ENCODE data around the gene INAVA. TPM values are rescaled to one million over a fixed set of nuclear protein-coding genes. Genes with fewer than 3 reads are reported as not detected.

The INAVA gene, protein sequence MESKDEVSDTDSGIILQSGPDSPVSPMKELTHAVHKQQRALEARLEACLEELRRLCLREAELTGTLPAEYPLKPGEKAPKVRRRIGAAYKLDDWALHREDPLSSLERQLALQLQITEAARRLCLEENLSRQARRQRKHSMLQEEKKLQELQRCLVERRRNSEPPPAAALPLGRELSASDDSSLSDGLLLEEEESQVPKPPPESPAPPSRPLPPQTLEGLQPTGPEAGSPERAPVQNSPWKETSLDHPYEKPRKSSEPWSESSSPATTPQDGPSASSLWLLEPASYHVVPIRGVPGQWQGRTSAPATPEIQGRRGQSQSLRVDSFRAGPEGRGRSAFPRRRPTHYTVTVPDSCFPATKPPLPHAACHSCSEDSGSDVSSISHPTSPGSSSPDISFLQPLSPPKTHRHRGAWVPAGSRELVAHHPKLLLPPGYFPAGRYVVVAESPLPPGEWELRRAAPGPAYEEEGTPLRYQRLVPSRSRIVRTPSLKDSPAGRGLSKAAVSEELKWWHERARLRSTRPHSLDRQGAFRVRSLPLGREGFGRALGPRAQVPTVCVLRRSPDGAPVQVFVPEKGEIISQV
- total RNA-seq, result under 1 TPM; 0.42 to 0.57 TPM

DNA sequence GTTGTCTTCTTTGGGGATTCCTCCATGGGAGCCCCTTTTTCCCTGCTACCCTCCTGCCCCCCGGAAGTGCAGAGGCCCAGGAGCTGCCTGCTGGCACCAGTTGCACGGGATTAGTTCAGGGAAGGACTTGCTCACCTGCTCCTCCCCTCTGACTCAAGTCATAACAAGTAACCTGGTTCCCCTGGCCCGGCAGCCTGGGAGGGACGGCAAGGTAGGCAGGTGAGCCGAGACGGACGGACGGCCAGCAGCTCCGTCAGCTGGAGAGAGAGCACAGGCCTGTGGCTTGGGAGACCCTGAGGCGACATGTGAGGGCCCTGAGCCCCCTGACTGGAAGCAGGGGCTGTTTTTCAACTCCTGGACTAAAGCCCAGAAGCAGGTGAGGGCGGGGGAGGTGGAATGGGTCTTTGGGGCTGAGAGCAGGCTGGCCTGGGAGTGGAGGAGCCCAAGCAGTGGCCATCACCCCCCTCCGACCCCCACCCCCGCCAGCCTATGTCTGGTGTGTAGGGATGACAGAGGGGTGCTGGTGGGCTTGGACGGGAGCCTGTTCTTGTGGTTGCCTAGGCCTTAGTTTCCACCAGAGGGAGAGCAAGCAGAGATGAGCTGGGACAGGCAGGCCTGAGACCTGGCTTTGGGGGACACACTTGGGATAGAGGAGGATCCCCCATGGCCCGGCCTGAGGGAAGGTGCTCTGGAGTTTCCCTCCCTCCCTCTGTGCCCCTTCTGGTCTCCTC is at the start of gene INAVA:
INAVA (plus strand) TSS at position 189 of the 731 bp plus-strand sequence. CDS start 3,501 bp downstream, outside the sequence.
- Mint-ChIP-seq H3K27ac (no peak within 1 kb of the TSS), H3K4me1 (ENCODE audit: low read depth) (peaks cover 27% of the 10 kb centered on the region), H3K36me3 (ENCODE audit: low read depth) (peaks cover 2% of the 10 kb centered on the region), H3K27me3 (ENCODE audit: low read depth) (peaks cover 53% of the 10 kb centered on the region), H3K9me3 (ENCODE audit: insufficient read depth) (no peaks in the 10 kb centered on the region), H3K4me3 (no peak within 1 kb of the TSS)
- CTCF ChIA-PET, result interaction anchor here (0.7 to 1.1 kb wide), 2 partner anchors 125 to 220 kb away, joined by 3 read pairs; no protein-coding TSS in a partner anchor
- DNase-seq (no peak), ATAC-seq (no peak)
- POLR2A ChIA-PET, result no interaction called here

DNA sequence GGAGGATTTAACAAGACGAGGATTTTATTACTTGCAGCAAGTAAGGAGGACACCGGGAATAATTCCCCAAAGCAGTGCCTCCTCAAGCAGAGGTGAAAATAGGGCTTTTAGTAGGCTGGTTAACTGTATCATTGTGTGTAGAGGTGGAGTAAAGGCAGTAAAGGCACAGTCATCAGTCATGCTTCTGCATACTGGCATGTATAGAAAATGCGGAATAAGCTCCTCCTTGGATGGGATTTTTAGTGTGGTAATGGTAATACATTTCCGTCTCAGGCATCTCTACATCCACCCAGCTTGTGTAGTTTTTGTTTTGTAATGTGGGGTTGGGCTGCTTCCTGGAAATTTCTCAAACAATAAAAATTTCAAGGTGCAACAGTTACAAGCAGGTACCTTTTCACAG is 49.3 kb upstream of the INAVA start:
- H3K27me3 Mint-ChIP-seq (ENCODE audit: low read depth), result no peaks in the 10 kb centered on the region
- no peaks in the 10 kb centered on the region for H3K36me3 Mint-ChIP-seq (ENCODE audit: low read depth)

DNA sequence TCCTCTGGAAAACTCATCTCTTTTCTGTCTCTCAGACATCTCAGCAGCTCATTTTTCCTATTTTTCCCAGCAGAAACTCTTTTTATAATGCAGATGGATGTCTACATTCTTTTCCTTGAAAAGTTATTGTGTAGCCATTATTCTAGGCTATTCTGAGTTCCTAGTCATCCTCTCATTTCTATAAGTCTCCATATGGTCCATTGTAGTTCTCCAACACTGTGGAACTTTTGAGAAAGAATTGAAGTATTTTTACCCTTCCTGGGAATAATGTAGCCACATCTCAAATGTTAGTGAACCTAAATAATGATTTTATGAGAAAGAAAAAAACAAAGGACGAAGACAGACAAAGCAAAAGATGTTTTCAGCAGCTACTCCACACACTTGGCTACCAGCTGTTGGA is 48.3 kb upstream of the INAVA start:
- Mint-ChIP-seq H3K27ac (no peak overlapping the region), H3K27me3 (ENCODE audit: low read depth) (no peaks in the 10 kb centered on the region), H3K36me3 (ENCODE audit: low read depth) (no peaks in the 10 kb centered on the region), H3K4me3 (no peak overlapping the region), H3K9me3 (ENCODE audit: insufficient read depth) (no peaks in the 10 kb centered on the region), H3K4me1 (ENCODE audit: low read depth) (no peaks in the 10 kb centered on the region)
- ATAC-seq, result no peak
- ChIA-PET CTCF (interaction anchor here (0.9 kb wide), 1 partner anchor 224 kb away, joined by 3 read pairs; no protein-coding TSS in a partner anchor), POLR2A (no interaction called here)
- DNase-seq, result no peak

More for the DNA sequence above, 49.3 kb upstream of the INAVA start:
- Mint-ChIP-seq H3K4me3 (no peak overlapping the region), H3K4me1 (ENCODE audit: low read depth) (no peaks in the 10 kb centered on the region), H3K27ac (no peak overlapping the region), H3K9me3 (ENCODE audit: insufficient read depth) (no peaks in the 10 kb centered on the region)
- no peak for DNase-seq
- ChIA-PET POLR2A (no interaction called here), CTCF (interaction anchor here (0.9 kb wide), 1 partner anchor 223 kb away, joined by 3 read pairs; no protein-coding TSS in a partner anchor)
- no peak for ATAC-seq

DNA sequence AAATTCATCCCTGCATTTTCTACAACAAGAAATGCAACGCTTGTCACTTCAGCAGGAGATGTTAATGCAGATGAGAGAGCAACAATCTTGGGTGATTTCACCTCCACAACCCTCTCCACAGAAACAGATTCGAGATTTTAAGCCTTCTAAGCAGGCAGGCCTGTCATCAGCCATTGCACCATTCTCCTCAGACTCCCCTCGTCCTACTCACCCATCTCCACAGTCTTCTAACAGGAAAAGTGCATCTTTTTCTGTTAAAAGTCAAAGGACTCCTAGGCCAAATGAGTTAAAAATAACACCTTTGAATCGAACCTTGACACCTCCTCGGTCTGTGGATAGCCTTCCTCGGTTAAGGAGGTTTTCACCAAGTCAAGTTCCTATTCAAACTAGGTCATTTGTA is 45.3 kb upstream of the INAVA start:
- CTCF ChIA-PET, result no interaction called here

DNA sequence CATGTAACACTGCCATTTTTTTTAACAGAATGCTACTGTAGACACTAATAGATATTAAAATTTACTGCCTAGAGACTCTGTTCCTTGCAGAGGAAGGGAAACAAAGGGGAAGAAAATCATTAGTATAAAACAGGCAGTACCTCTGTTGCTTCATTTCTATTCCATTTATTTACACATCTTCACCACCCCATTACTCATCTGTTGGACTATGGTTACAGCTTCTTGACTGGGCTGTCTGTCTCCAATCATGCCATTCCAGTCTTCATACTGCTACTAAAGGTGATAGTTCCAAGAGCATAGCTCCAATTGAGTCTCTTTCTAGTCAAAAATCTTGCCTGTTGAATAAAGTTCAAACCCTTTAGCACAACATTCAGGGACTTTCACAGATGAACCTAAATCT is 44.1 kb upstream of the INAVA start:
- ATAC-seq (no peak), DNase-seq (no peak)
- Mint-ChIP-seq H3K27ac (no peak overlapping the region), H3K27me3 (ENCODE audit: low read depth) (peaks cover 4% of the 10 kb centered on the region), H3K9me3 (ENCODE audit: insufficient read depth) (no peaks in the 10 kb centered on the region), H3K36me3 (ENCODE audit: low read depth) (no peaks in the 10 kb centered on the region), H3K4me3 (no peak overlapping the region), H3K4me1 (ENCODE audit: low read depth) (no peaks in the 10 kb centered on the region)
- ChIA-PET CTCF (interaction anchor here (0.9 kb wide), 1 partner anchor 13 kb away, joined by 3 read pairs; no protein-coding TSS in a partner anchor), POLR2A (no interaction called here)

More for the DNA sequence above, 45.3 kb upstream of the INAVA start:
- H3K36me3 Mint-ChIP-seq (ENCODE audit: low read depth), result no peaks in the 10 kb centered on the region
- POLR2A ChIA-PET, result no interaction called here
- no peak overlapping the region for H3K4me3 Mint-ChIP-seq
- ATAC-seq, result no peak
- peaks cover 4% of the 10 kb centered on the region for H3K27me3 Mint-ChIP-seq (ENCODE audit: low read depth)
- DNase-seq, result no peak
- H3K4me1 Mint-ChIP-seq (ENCODE audit: low read depth), result no peaks in the 10 kb centered on the region
- H3K27ac Mint-ChIP-seq, result no peak overlapping the region
- no peaks in the 10 kb centered on the region for H3K9me3 Mint-ChIP-seq (ENCODE audit: insufficient read depth)

DNA sequence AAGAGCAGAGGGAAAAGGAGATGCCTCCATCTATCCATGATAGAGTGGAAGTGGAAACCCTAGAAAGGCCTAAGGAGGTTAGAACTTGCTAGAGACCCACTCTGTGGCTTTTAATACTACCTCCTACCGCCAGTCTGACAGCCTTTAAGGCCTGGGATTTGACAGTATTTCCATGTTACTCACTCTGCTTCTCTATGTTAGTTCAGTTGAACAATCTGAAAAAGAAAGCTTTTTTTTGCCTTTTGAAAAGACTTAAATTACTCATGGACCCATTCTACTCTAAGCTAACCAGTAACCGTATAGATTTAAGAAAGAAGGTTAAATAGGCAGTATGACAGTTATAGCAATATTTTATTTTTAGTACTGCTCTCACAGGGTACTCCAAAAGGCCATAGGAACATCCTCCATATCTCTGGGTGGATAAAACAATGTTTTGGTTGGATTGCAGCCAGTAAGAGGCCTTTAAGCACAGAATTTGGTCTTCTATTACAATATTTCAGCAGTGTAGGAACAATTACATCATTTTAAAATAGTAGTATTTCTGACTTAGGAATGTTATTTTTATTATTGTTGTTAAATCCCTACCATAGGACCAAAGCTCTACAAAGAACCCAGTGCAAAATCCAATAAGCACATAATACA is 37.9 kb upstream of the INAVA start:
- DNase-seq, result no peak
- Mint-ChIP-seq H3K4me3 (no peak overlapping the region), H3K36me3 (ENCODE audit: low read depth) (no peaks in the 10 kb centered on the region), H3K27ac (no peak overlapping the region), H3K9me3 (ENCODE audit: insufficient read depth) (no peaks in the 10 kb centered on the region), H3K27me3 (ENCODE audit: low read depth) (peaks cover 4% of the 10 kb centered on the region), H3K4me1 (ENCODE audit: low read depth) (peaks cover under 1% of the 10 kb centered on the region)
- ChIA-PET CTCF (no interaction called here), POLR2A (interaction anchor here (1.2 kb wide), 1 partner anchor 9 kb away, joined by 3 read pairs; no protein-coding TSS in a partner anchor)
- no peak for ATAC-seq

DNA sequence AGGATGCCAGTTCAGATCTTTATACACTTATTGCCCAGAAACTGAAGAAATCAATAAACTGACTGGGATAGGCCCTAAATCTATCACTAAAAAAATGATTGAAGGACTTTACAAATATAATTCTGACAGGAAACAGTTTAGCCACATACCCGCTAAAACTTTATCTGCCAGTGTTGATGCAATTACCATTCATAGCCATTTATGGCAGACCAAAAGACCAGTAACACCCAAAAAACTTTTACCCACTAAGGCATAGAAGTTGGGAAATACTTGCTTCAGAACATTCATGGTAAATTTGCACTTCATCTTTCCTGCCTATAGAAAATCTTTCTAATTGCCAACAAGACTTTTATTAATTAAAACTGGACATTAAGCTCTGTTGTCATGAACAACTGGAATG is 36.9 kb upstream of the INAVA start:
- ChIA-PET POLR2A (interaction anchor here (1.2 kb wide), 1 partner anchor 8 kb away, joined by 3 read pairs; no protein-coding TSS in a partner anchor), CTCF (interaction anchor here (1.5 kb wide), 1 partner anchor 114 kb away, joined by 4 read pairs; no protein-coding TSS in a partner anchor)
- no peak for DNase-seq
- Mint-ChIP-seq H3K36me3 (ENCODE audit: low read depth) (no peaks in the 10 kb centered on the region), H3K9me3 (ENCODE audit: insufficient read depth) (no peaks in the 10 kb centered on the region), H3K4me3 (no peak overlapping the region), H3K27me3 (ENCODE audit: low read depth) (peaks cover 4% of the 10 kb centered on the region), H3K4me1 (ENCODE audit: low read depth) (peaks cover 7% of the 10 kb centered on the region), H3K27ac (no peak overlapping the region)
- no peak for ATAC-seq

DNA sequence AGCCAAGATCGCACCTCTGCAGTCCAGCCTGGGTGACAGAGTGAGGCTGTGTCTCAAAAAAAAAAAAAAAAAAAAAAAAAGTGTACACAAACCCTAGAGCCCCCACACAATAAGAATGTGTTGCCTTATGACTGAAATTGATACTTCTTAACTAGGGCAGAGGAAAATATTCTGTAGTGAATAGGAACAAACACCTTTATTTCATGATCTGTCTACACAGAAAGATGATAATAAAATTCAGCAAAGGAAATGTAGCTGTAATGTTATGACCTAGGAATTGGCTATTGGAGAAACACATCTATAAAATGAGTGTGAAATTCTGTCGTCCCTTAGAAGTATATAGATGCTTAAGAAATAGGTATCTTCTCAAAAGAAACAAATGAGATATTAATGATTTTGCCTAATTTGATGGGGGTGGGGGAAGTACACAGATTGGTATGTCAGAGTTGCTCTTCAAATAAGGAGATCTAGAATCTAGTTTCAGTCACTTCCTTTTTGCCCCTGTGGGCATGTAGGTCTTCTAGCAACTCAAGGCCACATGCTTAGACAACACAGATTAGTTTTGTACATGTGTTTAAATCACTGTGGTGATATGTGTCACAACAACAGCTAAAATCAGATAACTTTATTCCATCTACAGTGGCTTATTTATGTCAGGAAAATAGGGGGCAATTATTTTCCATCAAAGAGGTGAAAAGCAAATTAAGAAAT is 32.6 kb upstream of the INAVA start:
- CTCF ChIA-PET, result no interaction called here
- no peak for DNase-seq
- Mint-ChIP-seq H3K4me3 (no peak overlapping the region), H3K4me1 (ENCODE audit: low read depth) (peaks cover 36% of the 10 kb centered on the region), H3K27ac (no peak overlapping the region), H3K27me3 (ENCODE audit: low read depth) (peaks cover 3% of the 10 kb centered on the region), H3K9me3 (ENCODE audit: insufficient read depth) (no peaks in the 10 kb centered on the region), H3K36me3 (ENCODE audit: low read depth) (no peaks in the 10 kb centered on the region)
- peak; percentile 40 for ATAC-seq
- POLR2A ChIA-PET, result no interaction called here

DNA sequence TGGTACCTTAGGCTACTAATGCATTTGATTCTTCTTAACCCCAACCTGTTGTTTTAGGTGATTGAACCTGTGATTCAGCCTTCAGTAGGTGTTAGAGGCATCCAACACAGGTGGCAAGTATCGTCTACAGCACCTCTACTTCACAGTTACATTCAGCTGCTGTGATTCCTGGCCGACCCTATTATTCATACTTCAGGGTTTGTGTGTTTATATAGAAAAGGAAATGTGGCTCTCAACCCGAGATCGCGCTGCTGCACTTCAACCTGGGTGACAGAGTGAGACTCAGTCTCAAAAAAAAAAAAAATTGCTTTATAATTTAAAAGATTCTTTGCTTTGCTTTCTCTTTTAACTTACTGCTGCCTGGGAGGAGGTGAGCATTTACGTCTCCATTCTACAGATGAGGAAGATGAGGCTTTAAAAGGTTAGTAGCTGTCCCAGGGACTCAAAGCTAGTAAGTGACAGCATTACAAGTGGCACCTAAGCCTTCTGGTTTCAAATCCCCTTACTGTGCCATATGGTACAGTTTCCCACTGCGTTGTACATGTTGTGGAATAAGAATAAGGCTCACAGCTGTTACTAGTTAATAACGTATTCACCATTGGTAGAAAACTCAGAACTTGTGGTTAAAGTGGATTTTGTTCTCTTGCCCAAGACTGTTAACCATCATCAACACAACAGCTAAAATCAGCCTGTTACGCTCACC is 31.8 kb upstream of the INAVA start:
- Mint-ChIP-seq H3K27me3 (ENCODE audit: low read depth) (peaks cover 10% of the 10 kb centered on the region), H3K4me1 (ENCODE audit: low read depth) (peaks cover 43% of the 10 kb centered on the region), H3K27ac (no peak overlapping the region), H3K4me3 (no peak overlapping the region), H3K9me3 (ENCODE audit: insufficient read depth) (no peaks in the 10 kb centered on the region), H3K36me3 (ENCODE audit: low read depth) (no peaks in the 10 kb centered on the region)
- DNase-seq (no peak), ATAC-seq (peak; percentile 4)
- ChIA-PET CTCF (interaction anchor here (0.8 kb wide), 1 partner anchor 109 kb away, joined by 3 read pairs; no protein-coding TSS in a partner anchor), POLR2A (no interaction called here)

DNA sequence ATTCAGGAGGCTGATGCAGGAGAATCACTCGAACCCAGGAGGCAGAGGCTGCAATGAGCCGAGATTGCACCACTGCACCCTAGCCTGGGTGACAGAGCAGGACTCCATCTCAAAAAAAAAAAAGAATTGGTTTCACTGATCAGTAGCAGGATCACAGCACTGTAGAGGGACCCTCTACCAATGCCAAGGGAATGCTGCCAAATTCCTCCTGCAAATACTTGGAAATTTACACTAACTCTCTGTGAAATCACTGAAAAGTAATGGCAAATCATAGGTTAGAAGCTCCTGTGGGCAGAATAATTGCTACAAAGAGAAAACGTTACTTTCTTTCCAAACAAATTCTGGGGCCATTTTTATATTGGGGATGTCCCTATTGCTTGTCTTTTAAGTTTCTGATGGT is 28.6 kb upstream of the INAVA start:
- Mint-ChIP-seq H3K36me3 (ENCODE audit: low read depth) (no peaks in the 10 kb centered on the region), H3K4me3 (no peak overlapping the region), H3K4me1 (ENCODE audit: low read depth) (peaks cover 57% of the 10 kb centered on the region), H3K27ac (no peak overlapping the region), H3K9me3 (ENCODE audit: insufficient read depth) (no peaks in the 10 kb centered on the region), H3K27me3 (ENCODE audit: low read depth) (peaks cover 19% of the 10 kb centered on the region)
- CTCF ChIA-PET, result interaction anchor here (0.8 to 2.0 kb wide), 7 partner anchors 10 to 176 kb away, joined by 3 to 7 read pairs (median 5); no protein-coding TSS in a partner anchor
- no peak for ATAC-seq
- DNase-seq, result no peak
- POLR2A ChIA-PET, result interaction anchor here (0.9 kb wide), 2 partner anchors 9 to 38 kb away, joined by 3 read pairs; no protein-coding TSS in a partner anchor

All from activated CD8-positive, alpha-beta T cell treated with anti-CD3 and anti-CD28 coated beads, Interleukin-2, amount 10 ng/mL, durations not matched to agents 7 days and 5 days (primary cell).